ENCODE results near the gene CFAP77.

Gene CFAP77

GRCh38 chr9:132458432-132458831 is 48.4 kb downstream of the CFAP77 start:
- no peak for DNase-seq (ENCODE audit: insufficient read length)
- no peak for FAIRE-seq
- TF ChIP-seq POLR2A (IDR thresholded peaks at IDR 0.05; ENCODE audit: low read depth, low read length) (no peak), TAF1 (IDR thresholded peaks at IDR 0.05; ENCODE audit: borderline replicate concordance, low read depth, low read length) (no peak)

- no peak for FAIRE-seq
- DNase-seq (ENCODE audit: insufficient read length): no peak
- TF ChIP-seq TAF1 (IDR thresholded peaks at IDR 0.05; ENCODE audit: borderline replicate concordance, low read depth, low read length) (no peak), POLR2A (IDR thresholded peaks at IDR 0.05; ENCODE audit: low read depth, low read length) (no peak), POLR2AphosphoS5 (IDR thresholded peaks at IDR 0.05; ENCODE audit: low read depth, low read length) (no peak)
These were observed 49.6 kb downstream of the CFAP77 start for GRCh38 chr9:132459661-132460060.

GRCh38 chr9:132460240-132460639 is 50.2 kb downstream of the CFAP77 start:
- FAIRE-seq (no peak), DNase-seq (ENCODE audit: insufficient read length) (no peak)
- no peak for TF ChIP-seq TAF1 (IDR thresholded peaks at IDR 0.05; ENCODE audit: borderline replicate concordance, low read depth, low read length)
- no peak for TF ChIP-seq POLR2AphosphoS5 (IDR thresholded peaks at IDR 0.05; ENCODE audit: low read depth, low read length)
- no peak for TF ChIP-seq POLR2A (IDR thresholded peaks at IDR 0.05; ENCODE audit: low read depth, low read length)

- FAIRE-seq (no peak), DNase-seq (ENCODE audit: insufficient read length) (no peak)
- TF ChIP-seq POLR2AphosphoS5 (IDR thresholded peaks at IDR 0.05; ENCODE audit: low read depth, low read length) (no peak), TAF1 (IDR thresholded peaks at IDR 0.05; ENCODE audit: borderline replicate concordance, low read depth, low read length) (no peak), POLR2A (IDR thresholded peaks at IDR 0.05; ENCODE audit: low read depth, low read length) (no peak)
These were observed 51.4 kb downstream of the CFAP77 start for GRCh38 chr9:132461281-132461896.

- TF ChIP-seq POLR2AphosphoS5 (IDR thresholded peaks at IDR 0.05; ENCODE audit: low read depth, low read length): no peak
- TF ChIP-seq POLR2A (IDR thresholded peaks at IDR 0.05; ENCODE audit: low read depth, low read length): no peak
- TF ChIP-seq TAF1 (IDR thresholded peaks at IDR 0.05; ENCODE audit: borderline replicate concordance, low read depth, low read length): no peak
- DNase-seq (ENCODE audit: insufficient read length): no peak
- FAIRE-seq: no peak
These were observed 52.0 kb downstream of the CFAP77 start for GRCh38 chr9:132461971-132462370.

- no peak for FAIRE-seq
- no peak for DNase-seq (ENCODE audit: insufficient read length)
- TF ChIP-seq TAF1 (IDR thresholded peaks at IDR 0.05; ENCODE audit: borderline replicate concordance, low read depth, low read length): no peak
- TF ChIP-seq POLR2A (IDR thresholded peaks at IDR 0.05; ENCODE audit: low read depth, low read length): no peak
- TF ChIP-seq POLR2AphosphoS5 (IDR thresholded peaks at IDR 0.05; ENCODE audit: low read depth, low read length): no peak
These were observed 54.5 kb downstream of the CFAP77 start for GRCh38 chr9:132464547-132464946.

GRCh38 chr9:132465131-132465635 is 55.2 kb downstream of the CFAP77 start:
- FAIRE-seq: no peak
- TF ChIP-seq POLR2A (IDR thresholded peaks at IDR 0.05; ENCODE audit: low read depth, low read length): no peak
- TF ChIP-seq POLR2AphosphoS5 (IDR thresholded peaks at IDR 0.05; ENCODE audit: low read depth, low read length): no peak
- no peak for TF ChIP-seq TAF1 (IDR thresholded peaks at IDR 0.05; ENCODE audit: borderline replicate concordance, low read depth, low read length)
- no peak for DNase-seq (ENCODE audit: insufficient read length)

GRCh38 chr9:132472199-132472598 is 62.2 kb downstream of the CFAP77 start:
- no peak for FAIRE-seq
- TF ChIP-seq POLR2A (IDR thresholded peaks at IDR 0.05; ENCODE audit: low read depth, low read length): no peak
- no peak for TF ChIP-seq POLR2AphosphoS5 (IDR thresholded peaks at IDR 0.05; ENCODE audit: low read depth, low read length)
- no peak for TF ChIP-seq TAF1 (IDR thresholded peaks at IDR 0.05; ENCODE audit: borderline replicate concordance, low read depth, low read length)

GRCh38 chr9:132472599-132472998 is 62.6 kb downstream of the CFAP77 start:
- FAIRE-seq (no peak), DNase-seq (ENCODE audit: insufficient read length) (no peak)
- TF ChIP-seq POLR2A (IDR thresholded peaks at IDR 0.05; ENCODE audit: low read depth, low read length) (no peak), TAF1 (IDR thresholded peaks at IDR 0.05; ENCODE audit: borderline replicate concordance, low read depth, low read length) (no peak), POLR2AphosphoS5 (IDR thresholded peaks at IDR 0.05; ENCODE audit: low read depth, low read length) (no peak)

More at GRCh38 chr9:132472199-132472598, 62.2 kb downstream of the CFAP77 start:
- no peak for DNase-seq (ENCODE audit: insufficient read length)

- TF ChIP-seq POLR2A (IDR thresholded peaks at IDR 0.05; ENCODE audit: low read depth, low read length): no peak
- TF ChIP-seq TAF1 (IDR thresholded peaks at IDR 0.05; ENCODE audit: borderline replicate concordance, low read depth, low read length): no peak
- TF ChIP-seq POLR2AphosphoS5 (IDR thresholded peaks at IDR 0.05; ENCODE audit: low read depth, low read length): no peak
- DNase-seq (ENCODE audit: insufficient read length) (no peak), FAIRE-seq (no peak)
These were observed 64.2 kb downstream of the CFAP77 start for GRCh38 chr9:132474253-132474652.

GRCh38 chr9:132478353-132479050 is 68.5 kb downstream of the CFAP77 start:
- no peak for TF ChIP-seq POLR2AphosphoS5 (IDR thresholded peaks at IDR 0.05; ENCODE audit: low read depth, low read length)
- no peak for TF ChIP-seq POLR2A (IDR thresholded peaks at IDR 0.05; ENCODE audit: low read depth, low read length)
- TF ChIP-seq TAF1 (IDR thresholded peaks at IDR 0.05; ENCODE audit: borderline replicate concordance, low read depth, low read length): no peak
- FAIRE-seq (no peak), DNase-seq (ENCODE audit: insufficient read length) (no peak)

- no peak for TF ChIP-seq POLR2AphosphoS5 (IDR thresholded peaks at IDR 0.05; ENCODE audit: low read depth, low read length)
- TF ChIP-seq TAF1 (IDR thresholded peaks at IDR 0.05; ENCODE audit: borderline replicate concordance, low read depth, low read length): no peak
- TF ChIP-seq POLR2A (IDR thresholded peaks at IDR 0.05; ENCODE audit: low read depth, low read length): no peak
- FAIRE-seq: no peak
These were observed 69.7 kb downstream of the CFAP77 start for GRCh38 chr9:132479733-132480132.

More at GRCh38 chr9:132479733-132480132, 69.7 kb downstream of the CFAP77 start:
- no peak for DNase-seq (ENCODE audit: insufficient read length)

Data from GM12892 (cell line).